Epithelial cell of proximal tubule (primary cell): ENCODE results near the gene CLASP1. TPM values are rescaled to one million over a fixed set of nuclear protein-coding genes. Genes with fewer than 3 reads are reported as not detected.

Experiments
- DNase-seq: peaks from one replicate; pipeline ENCODE4 v3.0.0-alpha.2; 2011; ENCODE audit warnings: low read depth
- H3K4me3 ChIP-seq: 2 replicates; pipeline ENCODE4 v1.5.1; 2011; ENCODE audit warnings: low read depth, mild to moderate bottlenecking, low read length
- total RNA-seq: library from RNA; depleted of rRNA; stranded (reverse); fragments of >200 nt; gene quantifications from 2 replicates; pipeline ENCODE4 v1.2.3, GENCODE V29; 2015
- TF ChIP-seq, protein P1 (sequence below): conservative IDR thresholded peaks from 2 replicates; pipeline ENCODE4 v1.5.1; 2012; ENCODE audit warnings: low read depth, mild to moderate bottlenecking, low read length

Gene CLASP1
- total RNA-seq, 1 donor from 2014 or later: 35.0 TPM

DNA sequence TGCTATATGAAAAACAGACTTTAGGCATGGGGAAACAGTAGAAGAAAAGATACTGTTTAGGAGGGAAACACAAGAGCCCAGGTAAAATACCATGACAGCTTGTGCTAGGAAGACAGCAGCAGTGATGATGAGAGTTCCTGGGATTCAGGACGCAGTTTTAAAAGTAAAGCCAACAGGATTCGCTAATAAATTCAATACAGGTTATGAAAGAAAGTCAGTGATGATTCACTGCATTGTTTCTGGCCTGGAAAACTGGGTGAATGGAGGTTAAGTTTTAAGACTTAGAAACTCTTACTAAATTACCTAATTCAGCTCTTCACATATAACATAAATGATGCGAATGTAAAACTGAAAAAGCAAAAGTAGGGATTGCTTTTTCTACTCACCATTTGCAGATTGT is 146.5 kb downstream of the CLASP1 start:
- TF ChIP-seq, protein P1, sequence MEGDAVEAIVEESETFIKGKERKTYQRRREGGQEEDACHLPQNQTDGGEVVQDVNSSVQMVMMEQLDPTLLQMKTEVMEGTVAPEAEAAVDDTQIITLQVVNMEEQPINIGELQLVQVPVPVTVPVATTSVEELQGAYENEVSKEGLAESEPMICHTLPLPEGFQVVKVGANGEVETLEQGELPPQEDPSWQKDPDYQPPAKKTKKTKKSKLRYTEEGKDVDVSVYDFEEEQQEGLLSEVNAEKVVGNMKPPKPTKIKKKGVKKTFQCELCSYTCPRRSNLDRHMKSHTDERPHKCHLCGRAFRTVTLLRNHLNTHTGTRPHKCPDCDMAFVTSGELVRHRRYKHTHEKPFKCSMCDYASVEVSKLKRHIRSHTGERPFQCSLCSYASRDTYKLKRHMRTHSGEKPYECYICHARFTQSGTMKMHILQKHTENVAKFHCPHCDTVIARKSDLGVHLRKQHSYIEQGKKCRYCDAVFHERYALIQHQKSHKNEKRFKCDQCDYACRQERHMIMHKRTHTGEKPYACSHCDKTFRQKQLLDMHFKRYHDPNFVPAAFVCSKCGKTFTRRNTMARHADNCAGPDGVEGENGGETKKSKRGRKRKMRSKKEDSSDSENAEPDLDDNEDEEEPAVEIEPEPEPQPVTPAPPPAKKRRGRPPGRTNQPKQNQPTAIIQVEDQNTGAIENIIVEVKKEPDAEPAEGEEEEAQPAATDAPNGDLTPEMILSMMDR: no peak
- DNase-seq: no peak
- no peak overlapping the region for H3K4me3 ChIP-seq

DNA sequence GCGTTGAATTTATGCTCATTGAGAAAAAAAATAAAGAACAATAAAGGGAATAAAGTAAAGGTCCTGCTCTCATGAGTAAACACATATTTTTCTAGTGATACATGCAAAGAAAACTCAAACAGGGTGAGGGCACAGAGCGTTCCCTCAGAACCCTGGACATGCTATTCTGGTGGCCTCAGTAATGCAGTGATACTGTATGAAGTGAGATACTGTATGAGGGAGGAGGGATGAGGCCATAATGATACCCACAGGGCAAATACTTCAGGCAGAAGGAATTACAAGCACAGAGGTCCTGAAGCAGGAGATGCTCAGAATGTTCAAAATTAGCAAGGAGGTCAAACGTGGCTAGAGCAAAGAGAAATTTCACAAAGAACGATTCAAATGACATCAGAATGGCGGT is 147.0 kb downstream of the CLASP1 start:
- no peak for DNase-seq
- TF ChIP-seq, protein P1: no peak
- H3K4me3 ChIP-seq: no peak overlapping the region

DNA sequence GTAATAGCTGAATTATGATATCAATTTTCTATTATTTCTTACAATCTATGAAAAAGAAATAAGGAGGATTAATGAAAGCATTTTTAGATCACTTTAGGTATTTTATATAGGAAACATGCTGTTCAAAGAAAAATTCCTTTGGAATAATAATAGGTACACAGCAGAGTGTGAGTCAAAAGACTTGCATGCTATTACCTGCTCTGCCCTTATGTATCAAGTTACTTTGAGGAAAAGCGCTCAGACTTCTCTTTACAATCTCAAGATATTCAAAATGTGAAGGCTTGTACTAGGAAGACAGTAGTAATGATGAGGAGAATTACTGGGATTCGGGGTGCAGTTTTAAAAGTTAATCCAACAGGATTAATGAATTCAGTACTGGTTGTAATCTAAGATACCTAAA is 147.7 kb downstream of the CLASP1 start:
- TF ChIP-seq, protein P1: no peak
- H3K4me3 ChIP-seq: no peak overlapping the region
- no peak for DNase-seq

DNA sequence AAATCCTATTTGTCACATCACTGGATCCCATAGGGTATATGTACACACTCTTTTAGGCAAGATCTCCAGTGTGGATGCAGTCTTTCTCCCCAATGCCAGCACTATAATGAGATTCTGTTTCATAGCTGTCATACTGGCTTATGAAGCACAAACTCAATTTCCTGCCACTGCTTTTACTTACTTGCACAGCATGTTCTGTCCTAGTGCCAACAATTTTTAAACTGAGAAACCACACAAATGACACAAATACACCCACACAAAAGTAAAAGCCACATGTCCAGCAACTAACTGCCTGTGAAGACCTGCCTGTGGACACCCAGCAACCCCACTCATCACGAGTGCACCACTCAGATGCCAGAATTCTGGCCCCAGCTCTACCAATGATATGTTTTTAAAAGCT is 148.2 kb downstream of the CLASP1 start:
- TF ChIP-seq, protein P1: no peak
- no peak for DNase-seq
- no peak overlapping the region for H3K4me3 ChIP-seq

DNA sequence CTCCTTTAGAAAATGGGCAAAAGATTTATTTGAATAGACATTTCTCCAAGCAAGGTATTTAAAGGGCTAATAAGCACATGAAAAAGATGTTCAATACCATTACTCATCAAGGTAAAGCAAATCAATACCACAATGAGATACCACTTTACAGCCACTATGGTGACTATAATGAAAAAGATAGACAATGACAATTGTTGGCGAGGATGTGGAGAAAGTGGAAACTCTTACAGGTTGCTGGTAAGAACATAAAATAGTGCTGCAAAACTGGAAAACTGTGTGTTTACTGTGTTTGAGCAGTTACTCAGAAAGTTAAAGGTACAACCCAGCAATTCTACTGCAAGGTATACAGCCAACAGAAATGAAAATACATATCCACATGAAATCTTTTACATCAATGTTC is 150.5 kb downstream of the CLASP1 start:
- no peak for DNase-seq
- H3K4me3 ChIP-seq: no peak overlapping the region
- TF ChIP-seq, protein P1: no peak

DNA sequence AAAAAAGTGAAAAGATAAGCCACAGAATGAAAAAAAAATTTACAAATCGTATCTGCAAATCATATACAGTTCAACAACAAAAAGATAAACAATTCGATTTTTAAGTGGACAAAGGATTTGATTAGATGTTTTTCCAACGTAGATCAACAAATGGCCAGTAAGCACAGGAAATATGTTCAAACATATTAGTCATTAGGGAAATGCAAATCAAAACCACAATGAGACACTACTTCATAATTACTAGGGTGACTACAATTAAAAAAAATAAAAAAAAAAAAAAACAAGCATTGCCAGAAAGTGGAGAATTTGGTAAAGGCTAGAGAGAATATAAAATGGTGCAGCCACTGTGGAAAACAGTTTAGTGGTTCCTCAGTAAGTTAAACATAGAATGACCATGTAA is 156.9 kb downstream of the CLASP1 start:
- no peak for DNase-seq
- TF ChIP-seq, protein P1: no peak
- no peak overlapping the region for H3K4me3 ChIP-seq

DNA sequence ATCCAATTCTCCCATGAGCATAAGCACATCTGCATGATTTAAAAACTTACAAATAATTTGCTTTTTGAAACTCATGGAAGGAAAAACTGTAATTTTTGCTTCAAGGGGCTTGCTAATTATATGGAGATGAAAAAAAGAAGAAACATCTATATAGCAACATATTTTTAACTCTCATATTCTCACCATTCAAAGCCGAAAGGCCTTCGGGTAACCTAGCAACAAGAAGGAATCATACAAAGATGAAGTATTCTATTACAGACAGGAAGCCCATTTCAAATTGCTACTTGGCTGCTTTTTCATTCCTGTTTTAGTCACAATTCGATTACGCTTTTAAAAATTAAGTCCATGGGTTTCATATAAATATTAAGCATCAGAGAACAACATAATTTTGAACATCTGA is 157.7 kb downstream of the CLASP1 start:
- no peak for DNase-seq
- TF ChIP-seq, protein P1: no peak
- no peak overlapping the region for H3K4me3 ChIP-seq
